GDM1 (cell line): Measurements from ENCODE around the gene SHFL.

Experiments
- DNase-seq: peaks from one replicate; lab custom pipeline; 2025; lab: John Stamatoyannopoulos, UW

Gene SHFL

GRCh38 chr19:10134040-10134439 is 47.9 kb downstream of the SHFL start:
- no peak for DNase-seq

GRCh38 chr19:10135551-10136334 is 49.6 kb downstream of the SHFL start:
- no peak for DNase-seq

DNA sequence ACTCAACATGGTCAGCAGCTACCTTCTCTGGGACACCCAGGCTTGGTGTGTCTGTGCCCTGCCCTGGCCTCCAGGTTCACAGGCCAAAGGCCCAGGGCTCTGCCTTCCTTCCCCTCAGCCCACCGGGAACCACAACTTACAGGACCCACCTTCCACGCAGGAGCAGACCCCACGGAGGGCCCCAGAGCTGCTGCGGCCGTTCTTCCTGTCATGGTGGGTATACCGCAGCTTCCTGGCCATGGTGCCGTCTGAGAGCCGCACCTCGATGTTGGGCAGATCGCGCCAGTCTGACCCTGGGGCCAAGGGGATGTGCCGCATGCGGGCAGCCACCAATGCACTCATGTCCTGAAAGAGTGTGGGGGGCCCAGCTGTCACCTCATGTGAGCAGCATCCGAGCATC is 50.8 kb downstream of the SHFL start:
- no peak for DNase-seq

DNA sequence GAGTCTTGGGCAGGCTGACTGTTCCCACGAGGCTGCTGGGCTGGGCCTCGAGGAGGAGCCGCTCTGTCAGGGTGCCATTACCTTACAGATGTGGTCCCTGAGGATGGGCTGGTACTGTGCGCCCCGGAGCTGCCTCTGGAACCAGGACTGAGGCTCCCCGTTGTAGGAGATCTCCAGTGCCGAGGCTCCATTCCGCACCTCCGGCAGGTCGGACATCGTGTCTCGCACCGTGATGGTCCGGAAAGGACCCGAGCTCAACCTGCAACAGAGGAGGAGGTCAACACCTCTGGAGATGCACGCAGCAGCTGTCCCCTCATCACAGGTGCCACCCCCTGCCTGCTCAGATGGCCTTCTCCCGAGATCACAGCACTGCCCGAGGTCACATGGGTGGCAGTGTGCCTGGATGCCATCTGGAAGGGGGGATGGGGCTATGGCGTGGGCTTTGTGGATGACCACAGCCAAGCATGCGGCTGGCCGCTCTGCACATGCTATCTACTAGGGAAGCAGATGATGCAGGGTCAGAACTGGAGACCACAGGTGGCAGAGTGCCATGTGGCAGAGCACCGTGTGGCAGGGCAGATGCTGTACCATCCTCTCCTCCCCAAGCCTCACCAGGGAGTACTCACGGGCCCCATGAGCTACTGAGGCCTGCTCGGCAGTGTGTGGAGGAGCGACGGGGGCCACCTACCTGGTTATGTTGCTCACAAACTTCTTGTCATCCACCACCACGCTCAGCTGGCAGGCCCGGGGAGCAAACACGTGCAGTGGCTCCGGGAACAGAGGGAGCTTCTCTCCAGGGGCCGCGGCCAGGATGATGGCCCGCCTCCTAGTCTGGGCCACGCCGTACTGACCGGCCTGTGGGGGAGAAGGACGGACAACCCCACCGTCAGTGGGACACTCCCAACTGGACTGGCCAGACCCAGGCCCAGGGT is 51.9 kb downstream of the SHFL start:
- no peak for DNase-seq

- no peak for DNase-seq
Measured at GRCh38 chr19:10138879-10139795, 53.0 kb downstream of the SHFL start.

DNA sequence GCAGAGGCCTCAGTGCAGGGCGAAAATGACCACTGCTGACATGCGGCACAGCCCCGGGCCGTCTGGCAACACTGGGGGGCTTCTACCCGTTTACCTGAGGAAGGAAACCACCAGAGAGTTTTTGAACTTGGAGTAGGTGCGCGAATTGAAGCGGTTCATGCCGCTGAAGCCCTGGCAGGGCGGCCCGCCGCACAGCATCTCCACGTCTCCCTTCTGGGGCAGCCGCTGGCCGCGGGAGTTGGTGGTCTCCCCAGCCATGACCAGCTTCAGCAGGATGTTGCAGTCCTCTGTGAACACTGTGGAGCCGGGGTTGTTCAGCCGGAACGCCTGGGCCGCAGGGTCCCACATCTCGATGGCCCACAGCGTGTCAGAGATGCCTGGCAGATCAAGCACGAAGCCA is 53.8 kb downstream of the SHFL start:
- DNase-seq = no peak

DNA sequence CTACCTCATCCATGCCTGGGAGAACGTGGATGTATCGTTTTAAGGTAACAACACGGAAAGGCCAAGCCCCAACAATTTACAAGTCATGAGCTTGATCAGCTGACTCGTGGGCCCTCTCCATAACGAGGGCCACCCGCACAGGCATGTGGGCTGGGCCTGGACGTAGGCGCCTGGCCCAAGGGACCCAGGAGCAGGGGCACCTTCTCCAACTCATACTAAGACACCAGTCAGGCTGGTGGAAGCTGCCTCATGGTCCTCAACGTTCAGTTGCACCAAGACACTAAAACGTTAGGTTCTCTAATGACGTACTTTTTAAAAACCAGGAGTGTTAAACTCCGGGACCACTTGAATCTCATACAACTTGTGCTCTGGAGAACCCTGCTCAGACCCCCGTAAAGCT is 55.4 kb downstream of the SHFL start:
- no peak for DNase-seq

DNA sequence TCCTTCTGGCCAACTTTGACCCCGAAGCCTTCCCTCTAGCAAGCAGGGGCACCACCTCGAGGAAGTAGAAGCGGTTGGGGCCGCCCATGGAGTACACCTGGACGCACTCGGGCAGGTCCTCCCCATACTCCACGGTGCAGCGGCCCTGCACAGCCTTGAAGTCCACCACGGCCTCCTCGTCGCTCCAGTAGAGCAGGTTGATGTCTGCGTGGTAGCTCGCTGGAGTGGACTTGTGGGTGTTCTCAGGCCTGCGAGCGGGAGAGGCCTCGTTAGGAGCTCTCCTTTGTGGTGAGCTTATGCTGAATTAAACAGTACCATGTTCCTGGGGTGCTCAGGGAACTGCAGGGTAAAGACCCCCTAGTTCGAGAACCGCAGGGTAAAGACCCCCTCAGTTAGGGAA is 55.9 kb downstream of the SHFL start:
- no peak for DNase-seq
